ENCODE results near the gene CNPY1.

CNPY1 gene

GRCh38 chr7:155455776-155456737 lies 90.3 kb downstream of the CNPY1 start:
- H3K4me3 ChIP-seq (ENCODE audit: low read depth, low read length), result no peak overlapping the region
- no peak for TF ChIP-seq CTCF (IDR thresholded peaks at IDR 0.05; ENCODE audit: borderline replicate concordance, insufficient read depth, low read depth, low read length)

GRCh38 chr7:155455132-155455693 lies 91.1 kb downstream of the CNPY1 start:
- no peak for TF ChIP-seq CTCF (IDR thresholded peaks at IDR 0.05; ENCODE audit: borderline replicate concordance, insufficient read depth, low read depth, low read length)
- H3K4me3 ChIP-seq (ENCODE audit: low read depth, low read length), result no peak overlapping the region

- H3K4me3 ChIP-seq (ENCODE audit: low read depth, low read length), result no peak overlapping the region
- TF ChIP-seq CTCF (IDR thresholded peaks at IDR 0.05; ENCODE audit: borderline replicate concordance, insufficient read depth, low read depth, low read length), result no peak
These were observed 91.9 kb downstream of the CNPY1 start for GRCh38 chr7:155454183-155455112.

GRCh38 chr7:155453296-155454182 lies 92.8 kb downstream of the CNPY1 start:
- no peak overlapping the region for H3K4me3 ChIP-seq (ENCODE audit: low read depth, low read length)
- TF ChIP-seq CTCF (IDR thresholded peaks at IDR 0.05; ENCODE audit: borderline replicate concordance, insufficient read depth, low read depth, low read length), result no peak

- no peak overlapping the region for H3K4me3 ChIP-seq (ENCODE audit: low read depth, low read length)
- no peak for TF ChIP-seq CTCF (IDR thresholded peaks at IDR 0.05; ENCODE audit: borderline replicate concordance, insufficient read depth, low read depth, low read length)
These were observed 93.7 kb downstream of the CNPY1 start for GRCh38 chr7:155452505-155453295.
